ENCODE measurements around the gene DLX4.

The DLX4 gene

DNA sequence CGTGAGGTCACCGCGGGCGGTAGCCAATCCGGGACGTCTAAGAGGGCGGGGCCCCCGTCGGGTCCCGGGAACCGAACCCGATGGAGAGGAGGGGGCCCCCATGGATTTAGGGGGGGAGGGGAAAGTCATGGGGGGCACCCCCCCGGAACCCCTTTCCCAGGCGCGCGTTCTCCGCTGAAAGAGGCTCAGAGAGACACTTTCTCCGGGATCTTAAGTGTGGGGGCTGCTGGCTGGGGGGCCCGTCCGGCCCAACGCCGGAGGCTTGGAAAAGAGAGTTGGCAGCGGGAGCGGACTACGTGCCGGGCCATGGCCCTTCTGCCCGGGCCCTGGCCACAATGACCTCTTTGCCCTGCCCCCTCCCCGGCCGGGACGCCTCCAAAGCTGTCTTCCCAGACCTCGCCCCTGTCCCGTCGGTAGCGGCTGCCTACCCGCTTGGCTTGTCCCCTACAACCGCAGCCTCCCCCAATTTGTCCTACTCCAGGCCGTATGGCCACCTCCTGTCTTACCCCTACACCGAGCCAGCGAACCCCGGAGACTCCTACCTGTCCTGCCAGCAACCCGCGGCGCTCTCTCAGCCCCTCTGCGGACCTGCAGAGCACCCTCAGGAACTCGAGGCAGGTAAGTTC, at the start of gene DLX4:
Gene DLX4 (plus strand): TSS at position 57 of the 626 bp plus-strand sequence. CDS start 279 bp downstream, at position 336.
- DNase-seq, result no peak

GRCh38 chr17:49920030-49920769, 48.8 kb upstream of the DLX4 start:
- no peak for DNase-seq

GRCh38 chr17:49922095-49922494, 46.9 kb upstream of the DLX4 start:
- no peak for DNase-seq

GRCh38 chr17:49924116-49924515, 44.9 kb upstream of the DLX4 start:
- DNase-seq, result no peak

- no peak for DNase-seq
Measured at GRCh38 chr17:49924589-49924988, 44.4 kb upstream of the DLX4 start.

GRCh38 chr17:49925921-49926320, 43.1 kb upstream of the DLX4 start:
- DNase-seq, result no peak

DNA sequence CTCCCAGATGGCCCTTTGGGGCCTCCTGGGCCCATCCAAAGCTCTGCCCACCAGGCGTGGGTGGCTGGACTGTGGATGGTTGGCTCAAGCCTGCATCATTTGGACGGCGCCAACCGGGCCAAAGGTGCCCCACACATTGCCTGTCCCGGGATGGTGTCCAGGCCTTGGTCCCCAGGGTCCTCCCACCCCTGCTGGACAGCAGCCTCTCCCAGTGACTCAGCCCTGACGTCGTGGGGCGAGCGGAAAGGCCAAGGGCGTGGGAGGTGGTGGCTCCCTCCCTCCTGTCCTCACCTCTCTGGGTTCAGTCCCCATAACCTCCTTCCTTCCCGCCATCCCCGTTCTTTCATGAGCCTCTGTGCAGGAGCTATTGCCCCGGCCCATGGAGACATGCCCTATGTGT, 42.1 kb upstream of the DLX4 start:
- no peak for DNase-seq

GRCh38 chr17:49928126-49928800, 40.7 kb upstream of the DLX4 start:
- DNase-seq, result no peak

DNA sequence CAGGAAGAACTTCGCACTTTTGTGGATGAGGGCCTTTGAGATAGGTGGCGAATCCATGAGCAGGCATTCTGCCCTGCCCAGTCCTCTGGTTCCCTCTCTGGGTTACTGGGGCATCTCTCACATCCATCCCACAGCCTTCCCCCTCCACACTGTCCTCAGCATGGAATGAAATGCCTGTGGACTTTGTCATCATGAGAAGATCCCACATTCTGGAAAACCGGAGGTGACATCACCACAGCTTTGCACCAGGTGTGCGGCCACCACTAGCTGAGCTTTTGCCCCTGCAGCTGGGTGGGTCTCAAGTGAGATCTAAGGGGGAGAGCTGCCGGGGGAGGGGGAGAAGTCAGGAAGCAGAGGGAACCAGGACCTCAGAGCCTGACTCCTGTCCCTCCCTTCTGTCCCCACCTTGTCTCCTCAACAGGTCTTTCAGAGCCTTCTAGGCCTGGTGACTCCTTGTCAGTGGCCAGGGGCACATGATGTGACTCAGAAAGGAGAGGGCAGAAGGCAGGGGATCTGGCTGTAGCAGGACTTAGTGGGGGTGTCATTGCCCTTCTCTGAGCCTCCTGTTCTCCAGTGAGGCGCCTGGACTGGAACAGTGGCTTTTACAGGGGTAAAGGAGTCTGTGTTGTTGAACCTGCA, 40.0 kb upstream of the DLX4 start:
- DNase-seq, result no peak

DNA sequence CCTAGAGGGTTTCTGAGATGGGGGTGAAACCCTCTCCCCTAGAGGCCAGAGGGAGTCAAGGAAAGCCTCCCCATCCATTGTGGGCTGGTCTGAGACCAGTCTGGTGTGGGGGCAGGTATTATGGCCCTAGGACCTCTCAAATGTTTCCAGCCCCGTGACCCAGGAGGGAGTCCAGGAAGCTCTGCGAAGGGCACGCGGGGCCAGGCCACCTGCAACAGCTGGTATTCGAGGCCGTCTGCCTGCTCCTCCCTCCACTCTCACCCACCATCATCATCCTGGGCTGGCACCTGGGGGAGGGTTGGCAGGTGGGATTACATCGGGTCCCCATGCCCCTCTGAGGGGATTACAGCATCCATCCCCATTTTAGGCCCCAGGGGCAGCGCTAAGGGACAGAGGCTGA, 38.1 kb upstream of the DLX4 start:
- DNase-seq, result no peak

DNA sequence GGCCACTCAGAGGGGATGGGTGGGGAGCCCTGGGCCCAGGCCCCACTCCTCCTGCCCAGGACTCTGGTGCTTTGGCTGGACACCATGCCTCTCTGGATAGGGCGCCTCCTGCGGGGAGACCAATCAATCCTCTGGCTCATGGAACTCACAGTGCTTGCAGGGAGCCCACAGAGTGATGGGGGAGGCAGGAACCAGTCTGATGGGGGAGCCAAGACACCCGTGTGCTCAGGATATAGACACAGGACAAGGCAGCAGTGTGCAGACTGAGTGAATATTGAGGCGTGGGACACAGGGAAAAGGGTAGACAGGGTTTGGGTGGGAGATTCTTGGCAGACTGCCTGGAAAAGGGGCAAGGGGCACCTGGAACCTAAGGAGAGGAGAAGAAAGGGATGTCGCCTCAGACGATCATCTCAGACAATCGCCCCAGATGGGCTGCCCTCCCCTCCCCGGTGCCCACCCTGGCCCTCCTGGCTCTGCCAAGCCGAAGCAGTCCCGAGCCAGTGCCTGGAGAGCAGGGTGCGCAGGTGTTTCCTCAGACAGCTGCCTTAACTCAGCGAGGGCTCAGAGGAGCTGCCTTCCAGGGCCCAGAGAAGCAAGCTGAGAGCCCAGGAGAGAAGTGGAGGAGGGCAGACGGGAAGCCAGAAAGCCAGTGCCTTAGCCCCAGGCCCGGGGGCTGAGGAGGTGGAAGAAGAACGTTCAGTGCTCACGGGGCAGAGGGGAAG, 37.4 kb upstream of the DLX4 start:
- DNase-seq, result no peak

GRCh38 chr17:49932138-49932723, 36.8 kb upstream of the DLX4 start:
- DNase-seq, result no peak

GRCh38 chr17:49932901-49933300, 36.1 kb upstream of the DLX4 start:
- DNase-seq, result no peak

GRCh38 chr17:49935526-49936210, 33.3 kb upstream of the DLX4 start:
- DNase-seq, result peak in 1 of 2 experiments; percentile 43

DNA sequence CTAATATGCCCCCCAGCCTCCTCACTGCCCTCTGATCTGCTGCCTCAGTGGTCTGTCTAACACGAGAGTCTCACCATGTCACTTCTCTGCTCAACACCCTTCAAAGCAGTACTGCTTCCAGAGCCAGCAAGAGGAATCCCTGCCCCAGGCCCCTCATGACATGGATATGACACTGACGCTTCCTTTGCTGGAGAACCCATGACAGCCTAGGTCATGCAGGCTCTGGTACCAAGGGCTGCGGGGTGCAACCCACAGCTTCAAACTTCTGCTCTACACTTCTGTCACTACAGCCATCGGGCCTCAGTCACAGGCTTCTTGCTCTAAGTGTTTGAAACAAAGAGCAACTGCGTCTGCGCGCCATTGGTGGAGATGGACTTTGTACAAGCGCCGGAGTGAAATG, 32.6 kb upstream of the DLX4 start:
- no peak for DNase-seq

DNA sequence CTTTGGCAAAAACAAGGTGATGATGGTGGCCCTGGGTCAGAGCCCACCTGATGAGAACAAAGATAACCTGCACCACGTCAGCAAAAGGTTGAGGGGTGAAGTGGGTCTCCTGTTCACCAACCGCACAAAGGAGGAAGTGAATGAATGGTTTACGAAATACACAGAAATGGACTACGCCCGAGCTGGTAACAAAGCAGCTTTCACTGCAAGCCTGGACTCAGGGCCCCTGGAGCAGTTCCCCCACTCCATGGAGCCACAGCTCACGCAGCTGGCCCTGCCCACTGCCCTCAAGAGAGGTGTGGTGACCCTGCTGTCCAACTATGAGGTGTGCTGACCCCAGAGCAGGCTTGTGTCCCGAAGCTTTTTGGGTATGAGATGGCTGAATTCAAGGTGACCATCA, 29.7 kb upstream of the DLX4 start:
- DNase-seq, result no peak

- DNase-seq, result no peak
Measured at GRCh38 chr17:49941427-49941826, 27.6 kb upstream of the DLX4 start.

- no peak for DNase-seq
Measured at GRCh38 chr17:49942947-49943346, 26.0 kb upstream of the DLX4 start.

DNA sequence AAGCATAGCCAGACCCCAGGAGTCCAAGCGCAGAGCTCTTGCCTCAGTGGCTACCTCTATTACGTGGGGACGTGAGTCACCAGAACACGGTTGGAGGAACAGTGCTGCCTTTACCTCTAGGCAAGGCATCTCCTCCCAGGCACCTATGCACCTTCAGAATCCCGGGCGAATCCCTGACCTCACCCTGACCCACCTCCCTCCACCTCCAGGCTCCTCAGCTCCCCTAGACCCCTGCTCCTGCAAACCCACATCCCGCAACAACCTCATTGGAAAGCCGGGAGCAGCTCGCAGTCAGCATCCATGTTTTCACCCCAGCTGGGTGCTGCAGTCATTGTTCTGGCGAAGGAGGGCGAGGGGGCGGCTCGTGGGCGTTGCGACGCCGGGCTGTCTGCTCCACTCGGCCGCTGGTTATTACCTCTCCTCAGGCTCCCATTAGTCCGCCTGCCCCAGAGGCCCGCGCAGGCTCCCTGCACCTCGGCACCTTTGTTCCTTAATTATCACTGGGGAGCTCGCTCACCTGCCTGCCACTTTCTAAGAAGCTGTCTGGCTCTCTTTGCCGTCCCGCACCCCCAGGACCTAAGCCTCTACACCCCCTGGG, 24.6 kb upstream of the DLX4 start:
- no peak for DNase-seq

DNA sequence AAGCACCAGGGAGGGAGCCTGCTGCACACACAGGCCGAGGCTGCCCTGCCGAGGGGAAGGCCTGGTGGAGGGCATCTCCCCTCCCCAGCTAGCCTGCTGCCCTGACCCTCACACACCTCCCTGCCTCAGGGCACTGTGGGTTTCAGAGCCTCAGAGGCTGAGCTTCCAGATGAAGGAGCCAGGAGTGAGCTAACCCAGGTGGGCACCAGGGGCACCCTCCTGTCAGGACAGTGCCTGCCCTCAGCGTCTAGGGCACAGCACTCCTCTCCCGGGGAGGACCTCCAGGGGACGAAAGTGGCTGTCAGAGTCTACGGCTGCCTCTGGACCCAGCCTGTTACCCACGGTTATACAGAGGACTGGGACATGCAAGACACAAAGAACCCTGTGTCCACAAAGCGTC, 22.8 kb upstream of the DLX4 start:
- DNase-seq, result no peak

DNA sequence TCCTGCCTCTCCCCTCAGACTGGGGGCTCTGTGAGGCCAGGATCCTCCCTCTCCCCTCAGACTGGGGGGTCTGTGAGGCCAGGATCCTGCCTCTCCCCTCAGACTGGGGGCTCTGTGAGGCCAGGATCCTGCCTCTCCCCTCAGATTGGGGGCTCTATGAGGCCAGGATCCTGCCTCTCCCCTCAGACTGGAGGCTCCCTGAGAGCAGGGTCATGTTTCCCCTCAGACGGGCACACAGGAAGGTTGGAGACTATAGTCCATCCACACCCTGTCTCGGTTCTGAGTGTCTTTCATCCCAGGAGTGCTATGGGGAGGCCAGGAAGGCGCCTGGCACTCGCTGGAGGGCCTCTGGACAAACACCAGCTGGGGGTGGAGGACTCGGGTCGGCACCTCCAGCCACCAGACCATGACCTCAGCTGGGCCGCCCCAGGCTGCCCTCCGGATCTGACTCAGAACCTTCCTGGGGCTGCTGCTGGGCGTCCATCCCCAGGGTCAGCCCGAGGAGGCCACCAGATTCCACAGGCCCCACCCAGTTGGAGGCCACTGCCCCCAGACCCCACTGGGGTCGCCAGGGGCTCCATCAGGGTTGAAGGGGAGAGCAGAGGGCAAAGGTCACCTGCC, 21.9 kb upstream of the DLX4 start:
- DNase-seq, result no peak

All from NCI-H187 (cell line).